DOHH2 (cell line): ENCODE data around the gene TMEM208.

ENCODE experiments used
- CTCF ChIP-seq: fragments of 200-600 bp; sonication (generic); IDR thresholded peaks from one replicate; pipeline ENCODE4 v1.5.1; 2014; ENCODE audit warnings: antibody characterized with exemption, mild to moderate bottlenecking, low read depth, low read length; ENCODE audit not compliant: poor library complexity, severe bottlenecking
- EZH2phosphoT487 ChIP-seq: fragments of 200-600 bp; sonication (generic); IDR thresholded peaks from 2 replicates; pipeline ENCODE4 v1.6.1; 2017; ENCODE audit warnings: borderline replicate concordance, mild to moderate bottlenecking, antibody characterized with exemption, low read length, moderate library complexity, mixed read lengths

GRCh38 chr16:67228034-67228785, 1.3 kb downstream of the TMEM208 start:
- TF ChIP-seq CTCF (no peak), EZH2phosphoT487 (no peak)
